ENCODE data around the gene PTPRS.

Gene PTPRS

DNA sequence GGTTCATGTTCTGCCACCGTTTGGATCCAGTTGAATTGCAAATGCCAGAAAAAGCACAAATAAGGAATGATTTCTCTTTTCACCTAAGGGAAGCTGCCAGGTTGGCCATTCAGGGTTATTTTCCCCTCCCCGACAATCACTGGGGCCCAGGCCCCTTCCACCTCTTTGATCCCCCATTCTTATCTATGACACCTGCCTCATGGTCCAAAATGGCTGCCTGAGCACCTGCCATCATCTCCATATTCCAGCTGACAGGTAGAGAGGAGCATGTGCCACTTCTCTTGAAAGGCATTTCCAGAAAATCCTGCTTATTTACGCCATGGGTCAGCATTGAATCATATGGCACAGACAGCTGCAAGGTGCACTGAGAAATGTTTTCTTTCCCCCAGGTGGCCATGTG, 15.7 kb downstream of the PTPRS start (continued):
- TF ChIP-seq PBX3 (CRISPR knock-in tag; IDR thresholded peaks at IDR 0.05), result no peak
- TF ChIP-seq ZNF596 (tag by site-specific recombination; IDR thresholded peaks at IDR 0.05), result no peak
- no peak for TF ChIP-seq ZNF501 (tag by site-specific recombination; IDR thresholded peaks at IDR 0.05)
- no peak for TF ChIP-seq ZNF274 (IDR thresholded peaks at IDR 0.05; ENCODE audit: low read length)
- TF ChIP-seq ZNF274 (tag by site-specific recombination; IDR thresholded peaks at IDR 0.05; ENCODE audit: borderline replicate concordance), result no peak
- TF ChIP-seq ZNF555 (tag by site-specific recombination; conservative IDR thresholded peaks at IDR 0.05), result no peak
- no peak for TF ChIP-seq ZNF302 (tag by site-specific recombination; IDR thresholded peaks at IDR 0.05; ENCODE audit: low read depth)

DNA sequence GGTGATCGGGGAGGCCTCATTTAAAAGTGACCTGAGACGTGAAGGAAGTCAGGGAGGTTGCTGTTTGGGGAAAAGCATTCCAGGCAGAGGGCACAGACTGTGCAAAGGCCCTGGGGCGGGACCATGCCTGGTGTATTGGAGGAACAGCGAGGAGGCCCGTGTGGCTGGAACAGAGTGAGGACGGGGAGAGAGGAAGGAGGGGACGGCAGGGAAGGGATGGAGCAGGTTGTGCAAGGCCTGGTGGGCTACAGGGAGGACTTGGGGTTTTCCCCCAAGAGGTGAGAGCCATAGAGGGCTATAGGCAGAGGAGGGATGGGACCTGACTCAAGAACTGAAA, 17.2 kb downstream of the PTPRS start:
- Histone ChIP-seq H3K9me3 (ENCODE audit: control insufficient read depth, insufficient read depth, low read depth, low read length) (no peaks in the 10 kb centered on the region), H3K36me3 (ENCODE audit: control insufficient read depth in 2 of 2, insufficient read depth in 1 of 2, low read length in 2 of 2) (no peaks in the 10 kb centered on the region), H3K4me3 (ENCODE audit: low read depth, low read length) (no peak overlapping the region), H3K4me1 (ENCODE audit: control insufficient read depth, insufficient read depth, low read length) (no peaks in the 10 kb centered on the region; the same call in 1 of the 2 replicates), H3K27ac (ENCODE audit: extremely low read depth, low read depth, low read length) (no peak overlapping the region)
- ChIA-PET POLR2A (no interaction called here), CTCF (no interaction called here)
- TF ChIP-seq ZNF623 (tag by site-specific recombination; IDR thresholded peaks at IDR 0.05) (peak; percentile 98), TSHZ1 (tag by site-specific recombination; IDR thresholded peaks at IDR 0.05; ENCODE audit: borderline replicate concordance) (no peak), ZNF16 (tag by site-specific recombination; IDR thresholded peaks at IDR 0.05; ENCODE audit: low read depth) (peak; percentile 58; the same call in 1 of the 2 replicates), ZNF280D (tag by site-specific recombination; IDR thresholded peaks at IDR 0.05) (0 out of 2 replicates have a peak, but pooled peaks have one; percentile 13)

DNA sequence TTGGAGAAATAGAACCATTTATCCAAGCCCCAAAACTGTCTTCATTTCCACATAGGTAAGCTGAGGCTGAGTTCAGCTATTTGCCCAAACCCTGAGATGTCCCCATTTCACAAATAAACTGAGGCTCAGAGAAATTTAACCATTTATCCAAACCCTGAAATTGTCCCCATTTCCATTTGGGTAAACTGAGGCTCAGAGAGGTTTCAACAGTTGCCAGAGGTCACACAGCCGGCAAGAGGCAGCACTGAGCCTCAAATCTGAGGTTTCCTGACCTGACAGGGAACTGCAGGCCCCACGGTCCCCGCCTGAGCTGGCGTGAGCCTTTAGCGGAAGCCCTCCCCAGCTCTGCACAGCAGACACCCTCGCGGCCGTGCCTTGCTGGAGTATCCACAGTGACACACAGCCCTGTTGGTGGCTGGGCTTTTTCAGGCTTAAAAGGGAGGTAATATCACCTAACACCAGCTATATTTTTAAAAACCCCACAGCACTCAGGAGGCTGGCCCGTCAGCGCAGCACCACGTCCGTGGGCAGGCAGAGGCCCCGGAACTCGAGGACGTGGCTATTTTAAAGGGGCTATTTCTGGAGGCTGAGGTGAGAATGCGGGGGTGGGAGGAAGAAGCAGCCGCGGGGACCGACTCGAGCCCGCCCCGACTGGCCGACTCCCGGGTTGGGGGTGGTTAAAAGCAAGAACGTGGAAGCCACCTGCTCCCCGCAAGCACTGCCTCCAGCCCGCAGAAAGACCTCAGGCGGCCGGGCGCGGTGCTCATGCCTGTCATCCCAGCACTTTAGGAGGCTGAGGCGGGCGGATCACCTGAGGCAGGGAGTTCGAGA, 18.5 kb downstream of the PTPRS start:
- ChIA-PET CTCF (interaction anchor here (1.3 kb wide), 1 partner anchor 10 kb away, joined by 4 read pairs; no protein-coding TSS in a partner anchor), POLR2A (no interaction called here)
- H3K27ac ChIP-seq (ENCODE audit: extremely low read depth, low read depth, low read length), result no peak overlapping the region
- H3K4me1 ChIP-seq (ENCODE audit: control insufficient read depth, insufficient read depth, low read length), result no peaks in the 10 kb centered on the region; the same call in 1 of the 2 replicates
- H3K4me3 ChIP-seq (ENCODE audit: low read depth, low read length), result no peak overlapping the region
- no peaks in the 10 kb centered on the region for H3K9me3 ChIP-seq (ENCODE audit: control insufficient read depth, insufficient read depth, low read depth, low read length)
- no peaks in the 10 kb centered on the region for H3K36me3 ChIP-seq (ENCODE audit: control insufficient read depth in 2 of 2, insufficient read depth in 1 of 2, low read length in 2 of 2)
- no peak for TF ChIP-seq ZNF404 (tag by site-specific recombination; IDR thresholded peaks at IDR 0.05)
- TF ChIP-seq ZNF514 (tag by site-specific recombination; IDR thresholded peaks at IDR 0.05), result no peak
- TF ChIP-seq ZNF324 (tag by site-specific recombination; IDR thresholded peaks at IDR 0.05), result no peak
- no peak for TF ChIP-seq ZNF302 (tag by site-specific recombination; IDR thresholded peaks at IDR 0.05; ENCODE audit: low read depth)
- no peak for TF ChIP-seq WT1 (tag by site-specific recombination; IDR thresholded peaks at IDR 0.05)
- TF ChIP-seq, protein P1, sequence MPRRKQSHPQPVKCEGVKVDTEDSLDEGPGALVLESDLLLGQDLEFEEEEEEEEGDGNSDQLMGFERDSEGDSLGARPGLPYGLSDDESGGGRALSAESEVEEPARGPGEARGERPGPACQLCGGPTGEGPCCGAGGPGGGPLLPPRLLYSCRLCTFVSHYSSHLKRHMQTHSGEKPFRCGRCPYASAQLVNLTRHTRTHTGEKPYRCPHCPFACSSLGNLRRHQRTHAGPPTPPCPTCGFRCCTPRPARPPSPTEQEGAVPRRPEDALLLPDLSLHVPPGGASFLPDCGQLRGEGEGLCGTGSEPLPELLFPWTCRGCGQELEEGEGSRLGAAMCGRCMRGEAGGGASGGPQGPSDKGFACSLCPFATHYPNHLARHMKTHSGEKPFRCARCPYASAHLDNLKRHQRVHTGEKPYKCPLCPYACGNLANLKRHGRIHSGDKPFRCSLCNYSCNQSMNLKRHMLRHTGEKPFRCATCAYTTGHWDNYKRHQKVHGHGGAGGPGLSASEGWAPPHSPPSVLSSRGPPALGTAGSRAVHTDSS (tag by site-specific recombination; IDR thresholded peaks at IDR 0.05), result no peak
- TF ChIP-seq ZNF280D (tag by site-specific recombination; IDR thresholded peaks at IDR 0.05), result no peak
